GM12892 (cell line): ENCODE data around the gene CORO2A.

ENCODE experiments used
- POLR2A ChIP-seq: IDR thresholded peaks from 2 replicates; pipeline ENCODE4 v1.6.1; 2011; ENCODE audit warnings: low read depth, low read length, control low read depth
- POLR2AphosphoS5 ChIP-seq: IDR thresholded peaks from 2 replicates; pipeline ENCODE4 v1.6.1; 2011; ENCODE audit warnings: low read depth, low read length, control low read depth
- TAF1 ChIP-seq: IDR thresholded peaks from 2 replicates; pipeline ENCODE4 v1.6.1; 2011; ENCODE audit warnings: low read depth, mild to moderate bottlenecking, control low read depth, low read length, borderline replicate concordance

GRCh38 chr9:98140503-98140902 is 51.9 kb downstream of the CORO2A start:
- no peak for TF ChIP-seq POLR2A
- TF ChIP-seq POLR2AphosphoS5: no peak
- TF ChIP-seq TAF1: no peak
